IMR-90 (cell line): Measurements from ENCODE around the gene KRT76. TPM values are rescaled to one million over a fixed set of nuclear protein-coding genes. Genes with fewer than 3 reads are reported as not detected.

Experiments
- ATAC-seq: fragments of 200-7000 bp; cut with Tn5 transposase; 2 replicates; pipeline ENCODE4 v1.9.1; 2020; ENCODE audit warnings: low read depth, mild to moderate bottlenecking, moderate library complexity
- BruUV-seq: library from RNA; stranded (reverse); fragments of 400-500 nt; replicated peaks from 2 replicates; lab custom pipeline; 2021; lab: Mats Ljungman, UMichigan
- CTCF ChIA-PET: fragments of 300-600 bp; formaldehyde crosslinking; extraction: SDS; loops from one replicate; lab custom pipeline; 2021; ENCODE audit warnings: antibody characterized with exemption; lab: Yijun Ruan, JAX
- POLR2A ChIA-PET: fragments of 300-600 bp; sonication (Branson Sonifier 250); formaldehyde crosslinking; loops from one replicate; lab custom pipeline; 2022; ENCODE audit warnings: antibody characterized with exemption; ENCODE audit not compliant: unreplicated experiment; lab: Charles Lee
- DNase-seq: peaks from one replicate; pipeline ENCODE4 v3.0.0; 2013
- H2AFZ ChIP-seq: replicated peaks from 2 replicates; pipeline ENCODE3; 2013; ENCODE audit warnings: low read length, mild to moderate bottlenecking; ENCODE audit not compliant: poor library complexity
- H2AK5ac ChIP-seq: 2 replicates; pipeline ENCODE4 v1.6.1; 2013; ENCODE audit warnings: low read depth, low read length, inconsistent platforms
- H2AK9ac ChIP-seq: replicated peaks from 2 replicates; pipeline ENCODE3; 2013; ENCODE audit warnings: mild to moderate bottlenecking, low read depth, low read length, moderate library complexity; ENCODE audit not compliant: poor library complexity
- H2BK120ac ChIP-seq: 2 replicates; pipeline ENCODE4 v1.6.1; 2013; ENCODE audit warnings: low read depth, low read length, inconsistent platforms
- H2BK15ac ChIP-seq: 3 replicates; pipeline ENCODE4 v1.6.1; 2013; ENCODE audit warnings: low read depth, low read length, inconsistent platforms
- H2BK20ac ChIP-seq: 2 replicates; pipeline ENCODE4 v1.6.1; 2013; ENCODE audit warnings: low read depth, mild to moderate bottlenecking, inconsistent platforms, low read length, moderate library complexity
- H2BK5ac ChIP-seq: 2 replicates; pipeline ENCODE4 v1.6.1; 2013; ENCODE audit warnings: mild to moderate bottlenecking, low read depth, low read length, inconsistent platforms; ENCODE audit not compliant: poor library complexity, severe bottlenecking
- H3K14ac ChIP-seq: replicated peaks from 2 replicates; pipeline ENCODE4 v1.6.1; 2013; ENCODE audit warnings: low read depth, low read length, inconsistent platforms
- H3K18ac ChIP-seq: 2 replicates; pipeline ENCODE4 v1.6.1; 2013; ENCODE audit warnings: low read depth, low read length, control low read depth
- H3K23ac ChIP-seq: 2 replicates; pipeline ENCODE4 v1.6.1; 2013; ENCODE audit warnings: low read depth, low read length, inconsistent platforms
- H3K27ac ChIP-seq: 2 replicates; pipeline ENCODE4 v1.5.1; 2013; ENCODE audit warnings: mild to moderate bottlenecking, control low read depth, low read length; ENCODE audit not compliant: insufficient read depth
- H3K27me3 ChIP-seq: 2 replicates; pipeline ENCODE4 v1.6.1; 2013; ENCODE audit warnings: low read length; ENCODE audit not compliant: control insufficient read depth, insufficient read depth
- H3K36me3 ChIP-seq: 2 replicates; pipeline ENCODE4 v1.6.1; 2013; ENCODE audit warnings: low read length, mixed read lengths; ENCODE audit not compliant: control insufficient read depth, insufficient read depth
- H3K4ac ChIP-seq: 2 replicates; pipeline ENCODE4 v1.6.1; 2013; ENCODE audit warnings: low read depth, low read length, inconsistent platforms
- H3K4me1 ChIP-seq: 2 replicates; pipeline ENCODE4 v1.6.1; 2013; ENCODE audit warnings: low read length, mixed read lengths; ENCODE audit not compliant: control insufficient read depth, insufficient read depth
- H3K4me2 ChIP-seq: 2 replicates; pipeline ENCODE4 v1.6.1; 2013; ENCODE audit warnings: low read depth, mild to moderate bottlenecking, control low read depth, low read length, moderate library complexity
- H3K4me3 ChIP-seq: 2 replicates; pipeline ENCODE4 v1.5.1; 2013; ENCODE audit warnings: low read depth, mild to moderate bottlenecking, control low read depth, low read length, moderate library complexity; ENCODE audit not compliant: insufficient read depth
- H3K56ac ChIP-seq: 2 replicates; pipeline ENCODE4 v1.6.1; 2013; ENCODE audit warnings: low read length, inconsistent platforms; ENCODE audit not compliant: insufficient read depth; ENCODE audit errors: extremely low read depth
- H3K79me1 ChIP-seq, 2 experiments: 2 replicates each; pipeline ENCODE4 v1.6.1; 2013; ENCODE audit warnings: low read length in 2 of 2, inconsistent platforms in 1 of 2, low read depth in 1 of 2
- H3K9ac ChIP-seq: 2 replicates; pipeline ENCODE4 v1.6.1; 2013; ENCODE audit warnings: low read depth, low read length, control low read depth
- H3K9me1 ChIP-seq: 2 replicates; pipeline ENCODE4 v1.6.1; 2013; ENCODE audit warnings: low read length, inconsistent platforms; ENCODE audit not compliant: insufficient read depth
- H3K9me3 ChIP-seq: 2 replicates; pipeline ENCODE4 v1.6.1; 2013; ENCODE audit warnings: low read length; ENCODE audit not compliant: control insufficient read depth, insufficient read depth
- H4K20me1 ChIP-seq: 2 replicates; pipeline ENCODE4 v1.6.1; 2013; ENCODE audit warnings: low read length, inconsistent platforms; ENCODE audit not compliant: insufficient read depth
- H4K5ac ChIP-seq: 2 replicates; pipeline ENCODE4 v1.6.1; 2013; ENCODE audit warnings: mild to moderate bottlenecking, low read depth, low read length, control low read depth
- H4K8ac ChIP-seq, 2 experiments: 2 replicates each; pipeline ENCODE4 v1.6.1; 2013; ENCODE audit warnings: low read depth in 2 of 2, low read length in 2 of 2, control low read depth in 1 of 2, inconsistent platforms in 1 of 2
- H4K91ac ChIP-seq: 2 replicates; pipeline ENCODE4 v1.6.1; 2013; ENCODE audit warnings: low read depth, low read length, inconsistent platforms; ENCODE audit not compliant: insufficient read depth
- BHLHE40 ChIP-seq: fragments of 150-350 bp; IDR thresholded peaks from 2 replicates; pipeline ENCODE4 v1.6.1; 2016; ENCODE audit warnings: mild to moderate bottlenecking, low read depth, low read length
- CEBPB ChIP-seq: IDR thresholded peaks from 2 replicates; pipeline ENCODE4 v1.6.1; 2012; ENCODE audit warnings: low read depth, low read length, improper control_type of control experiment
- CHD1 ChIP-seq: IDR thresholded peaks from 2 replicates; pipeline ENCODE4 v1.6.1; 2012; ENCODE audit warnings: low read depth, low read length, improper control_type of control experiment
- FOS ChIP-seq: fragments of 150-350 bp; IDR thresholded peaks from 2 replicates; pipeline ENCODE4 v1.6.1; 2016; ENCODE audit warnings: low read depth, low read length
- MAFK ChIP-seq: IDR thresholded peaks from 2 replicates; pipeline ENCODE4 v1.6.1; 2012; ENCODE audit warnings: low read depth, low read length, improper control_type of control experiment
- MXI1 ChIP-seq: IDR thresholded peaks from 2 replicates; pipeline ENCODE4 v1.6.1; 2012; ENCODE audit warnings: low read depth, mild to moderate bottlenecking, low read length, moderate library complexity, borderline replicate concordance
- NFE2L2 ChIP-seq: fragments of 150-350 bp; IDR thresholded peaks from 2 replicates; pipeline ENCODE4 v1.6.1; 2016; ENCODE audit warnings: low read depth, mild to moderate bottlenecking, low read length
- POLR2A ChIP-seq: IDR thresholded peaks from 2 replicates; pipeline ENCODE4 v1.6.1; 2012; ENCODE audit warnings: mild to moderate bottlenecking, low read depth, low read length
- RAD21 ChIP-seq: IDR thresholded peaks from 2 replicates; pipeline ENCODE4 v1.6.1; 2012; ENCODE audit warnings: low read length, improper control_type of control experiment
- RCOR1 ChIP-seq: IDR thresholded peaks from 2 replicates; pipeline ENCODE4 v1.6.1; 2012; ENCODE audit warnings: mild to moderate bottlenecking, low read length, improper control_type of control experiment; ENCODE audit not compliant: insufficient replicate concordance
- RFX5 ChIP-seq: IDR thresholded peaks from 2 replicates; pipeline ENCODE4 v1.8.0; 2012; ENCODE audit warnings: low read depth, mild to moderate bottlenecking, low read length, moderate library complexity
- SMC3 ChIP-seq: fragments of 150-350 bp; IDR thresholded peaks from 2 replicates; pipeline ENCODE4 v1.6.1; 2016; ENCODE audit warnings: low read depth, mild to moderate bottlenecking, antibody characterized with exemption, low read length, moderate library complexity
- WGBS, 2 experiments: methylation state at CpG; one replicate each; pipeline versions ENCODE4 v1.1.5 to v1.1.7; 2013; ENCODE audit warnings: missing lambda C conversion rate in 2 of 2; ENCODE audit not compliant: insufficient read length in 1 of 2; ENCODE audit errors: extremely low coverage in 2 of 2; 5-methylcytosine and 5-hydroxymethylcytosine counted together
- dilution Hi-C: fragments of 300-500 bp; cut with HindIII; formaldehyde crosslinking; loops from one replicate; pipeline ENCODE4 v1.14.3; 2018; ENCODE audit warnings: low sequenced_read_pairs; ENCODE audit not compliant: unreplicated experiment
- in situ Hi-C: fragments of 300-500 bp; cut with MboI; formaldehyde crosslinking; loops from 3 replicates; pipeline ENCODE4 v1.14.3; 2019; ENCODE audit warnings: low sequenced_read_pairs, inconsistent platforms, mixed read lengths
- intact Hi-C: fragments of 100-400 bp; cut with micrococcal nuclease; formaldehyde crosslinking; loops from 2 replicates; pipeline ENCODE4 v1.10.0; 2022
- polyA plus RNA-seq, 3 experiments: library from polyadenylated mRNA; depleted of rRNA; stranded (reverse); fragments of >200 nt; gene quantifications; 2 replicates each; pipeline ENCODE4 v1.2.3, GENCODE V29; 2012; ENCODE audit warnings: low replicate concordance in 1 of 3
- total RNA-seq: library from RNA; depleted of rRNA; stranded (reverse); fragments of >200 nt; gene quantifications from 2 replicates; pipeline ENCODE4 v1.2.3, GENCODE V29; 2012
- TF ChIP-seq, protein P1 (sequence below): fragments of 150-350 bp; IDR thresholded peaks from 2 replicates; pipeline ENCODE4 v1.6.1; 2017; ENCODE audit warnings: mild to moderate bottlenecking, antibody characterized with exemption, low read length, low read depth
- TF ChIP-seq, protein P2 (sequence below): conservative IDR thresholded peaks from 2 replicates; pipeline ENCODE4 v1.5.1; 2012; ENCODE audit warnings: mild to moderate bottlenecking, low read depth, low read length, improper control_type of control experiment

Gene KRT76
- total and polyA plus RNA-seq, 2 of the 4 experiments (the other 2 are of a cell fraction) = not detected

DNA sequence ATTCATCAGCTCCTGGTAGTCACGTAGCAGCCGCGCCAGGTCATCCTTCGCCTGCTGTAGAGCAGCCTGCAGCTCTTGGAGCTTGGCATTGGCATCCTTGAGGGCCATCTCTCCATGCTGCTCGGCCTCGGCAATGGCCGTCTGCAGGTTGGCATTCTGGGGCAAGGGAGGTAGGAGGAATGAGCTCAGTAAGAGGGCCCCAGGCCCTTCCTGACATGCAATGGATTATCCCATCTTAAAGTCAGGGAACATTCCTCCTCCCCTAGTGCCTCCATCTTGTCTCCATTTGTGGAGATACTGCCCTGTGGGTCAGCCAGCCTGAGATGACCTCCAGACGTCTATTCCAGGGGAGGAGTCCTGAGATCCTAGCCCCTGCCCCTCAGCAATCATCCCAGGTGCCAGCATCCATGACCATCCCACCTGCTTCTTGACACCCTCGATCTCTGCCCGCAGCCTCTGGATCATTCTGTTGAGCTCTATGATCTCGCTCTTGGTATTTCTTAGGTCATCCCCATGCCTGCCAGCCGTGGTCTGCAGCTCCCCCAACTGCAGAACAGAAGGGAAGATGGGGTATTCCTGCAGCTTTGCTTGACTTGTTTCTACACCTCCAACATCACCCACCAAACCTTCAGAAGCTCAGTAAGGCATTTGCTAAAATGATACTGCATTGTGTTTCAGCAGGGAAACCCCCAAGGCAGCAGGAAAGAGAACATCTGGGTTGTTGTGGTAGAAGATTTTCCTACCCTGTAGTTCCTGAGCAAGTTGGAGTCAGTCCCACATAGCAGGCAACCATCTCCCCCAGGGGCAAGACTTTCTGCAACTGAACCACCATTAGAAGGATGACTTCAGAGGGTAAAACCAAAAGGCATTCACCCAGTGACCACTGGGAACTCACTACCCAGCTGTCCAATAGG, 14.4 kb upstream of the KRT76 start:
- intact Hi-C loops = no loop called here
- no peak overlapping the region for H2BK15ac ChIP-seq
- POLR2A ChIA-PET = no interaction called here

More for the DNA sequence above, 14.4 kb upstream of the KRT76 start:
- no peak overlapping the region for H2BK5ac ChIP-seq
- no peak overlapping the region for H3K56ac ChIP-seq
- no peak overlapping the region for H2AFZ ChIP-seq
- TF ChIP-seq RCOR1 (no peak), CEBPB (no peak), NFE2L2 (no peak), SMC3 (no peak), RFX5 (no peak), BHLHE40 (no peak), MAFK (no peak), MXI1 (no peak), FOS (no peak), CHD1 (no peak), RAD21 (no peak), POLR2A (no peak)
- TF ChIP-seq, protein P1, sequence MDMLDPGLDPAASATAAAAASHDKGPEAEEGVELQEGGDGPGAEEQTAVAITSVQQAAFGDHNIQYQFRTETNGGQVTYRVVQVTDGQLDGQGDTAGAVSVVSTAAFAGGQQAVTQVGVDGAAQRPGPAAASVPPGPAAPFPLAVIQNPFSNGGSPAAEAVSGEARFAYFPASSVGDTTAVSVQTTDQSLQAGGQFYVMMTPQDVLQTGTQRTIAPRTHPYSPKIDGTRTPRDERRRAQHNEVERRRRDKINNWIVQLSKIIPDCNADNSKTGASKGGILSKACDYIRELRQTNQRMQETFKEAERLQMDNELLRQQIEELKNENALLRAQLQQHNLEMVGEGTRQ = no peak
- TF ChIP-seq, protein P2, sequence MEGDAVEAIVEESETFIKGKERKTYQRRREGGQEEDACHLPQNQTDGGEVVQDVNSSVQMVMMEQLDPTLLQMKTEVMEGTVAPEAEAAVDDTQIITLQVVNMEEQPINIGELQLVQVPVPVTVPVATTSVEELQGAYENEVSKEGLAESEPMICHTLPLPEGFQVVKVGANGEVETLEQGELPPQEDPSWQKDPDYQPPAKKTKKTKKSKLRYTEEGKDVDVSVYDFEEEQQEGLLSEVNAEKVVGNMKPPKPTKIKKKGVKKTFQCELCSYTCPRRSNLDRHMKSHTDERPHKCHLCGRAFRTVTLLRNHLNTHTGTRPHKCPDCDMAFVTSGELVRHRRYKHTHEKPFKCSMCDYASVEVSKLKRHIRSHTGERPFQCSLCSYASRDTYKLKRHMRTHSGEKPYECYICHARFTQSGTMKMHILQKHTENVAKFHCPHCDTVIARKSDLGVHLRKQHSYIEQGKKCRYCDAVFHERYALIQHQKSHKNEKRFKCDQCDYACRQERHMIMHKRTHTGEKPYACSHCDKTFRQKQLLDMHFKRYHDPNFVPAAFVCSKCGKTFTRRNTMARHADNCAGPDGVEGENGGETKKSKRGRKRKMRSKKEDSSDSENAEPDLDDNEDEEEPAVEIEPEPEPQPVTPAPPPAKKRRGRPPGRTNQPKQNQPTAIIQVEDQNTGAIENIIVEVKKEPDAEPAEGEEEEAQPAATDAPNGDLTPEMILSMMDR = no peak
- BruUV-seq = no TSS peak
- H2AK9ac ChIP-seq = no peak overlapping the region
- H3K4ac ChIP-seq = no peak overlapping the region
- no peaks in the 10 kb centered on the region for H3K9me3 ChIP-seq
- H3K36me3 ChIP-seq = no peaks in the 10 kb centered on the region
- no peak for DNase-seq
- H2BK120ac ChIP-seq = no peak overlapping the region
- no peaks in the 10 kb centered on the region for H3K4me1 ChIP-seq
- no peak overlapping the region for H3K14ac ChIP-seq
- no peak overlapping the region for H3K23ac ChIP-seq
- no peaks in the 10 kb centered on the region for H3K9me1 ChIP-seq
- no peak overlapping the region for H4K8ac ChIP-seq
- H3K4me2 ChIP-seq = no peak overlapping the region
- no peaks in the 10 kb centered on the region for H4K20me1 ChIP-seq
- CTCF ChIA-PET = no interaction called here
- no peaks in the 10 kb centered on the region for H3K79me1 ChIP-seq
- no peak overlapping the region for H3K4me3 ChIP-seq
- ATAC-seq = no peak
- WGBS, 2 experiments = 97% methylated on average over 4 of the region's 12 CpGs; no CpG with 5 or more reads in 1 of the 2 experiments
- peaks cover 42% of the 10 kb centered on the region for H3K27me3 ChIP-seq
- no peak overlapping the region for H3K27ac ChIP-seq
- H4K91ac ChIP-seq = no peak overlapping the region
- no peak overlapping the region for H3K18ac ChIP-seq
- H4K5ac ChIP-seq = no peak overlapping the region
- no peak overlapping the region for H2BK20ac ChIP-seq
- in situ Hi-C loops = no loop called here
- no peak overlapping the region for H2AK5ac ChIP-seq
- dilution Hi-C loops = no loop called here
- no peak overlapping the region for H3K9ac ChIP-seq
